NCI-H1694 (cell line): Measurements from ENCODE around the gene MAD1L1.
A peak's percentile ranks its signal among the peaks of the same experiment; 100 is the strongest.

Source experiments
- DNase-seq: peaks from one replicate; lab custom pipeline; 2025; lab: John Stamatoyannopoulos, UW

Gene MAD1L1

GRCh38 chr7:1813394-1814088 lies 419.2 kb downstream of the MAD1L1 start:
- no peak for DNase-seq

GRCh38 chr7:1812509-1813393 lies 420.0 kb downstream of the MAD1L1 start:
- DNase-seq = no peak

GRCh38 chr7:1811850-1812508 lies 420.8 kb downstream of the MAD1L1 start:
- DNase-seq = peak; percentile 47

GRCh38 chr7:1810961-1811849 lies 421.5 kb downstream of the MAD1L1 start:
- peak; percentile 83 for DNase-seq

- DNase-seq = no peak
Observed at GRCh38 chr7:1810521-1810920, 422.2 kb downstream of the MAD1L1 start.

DNA sequence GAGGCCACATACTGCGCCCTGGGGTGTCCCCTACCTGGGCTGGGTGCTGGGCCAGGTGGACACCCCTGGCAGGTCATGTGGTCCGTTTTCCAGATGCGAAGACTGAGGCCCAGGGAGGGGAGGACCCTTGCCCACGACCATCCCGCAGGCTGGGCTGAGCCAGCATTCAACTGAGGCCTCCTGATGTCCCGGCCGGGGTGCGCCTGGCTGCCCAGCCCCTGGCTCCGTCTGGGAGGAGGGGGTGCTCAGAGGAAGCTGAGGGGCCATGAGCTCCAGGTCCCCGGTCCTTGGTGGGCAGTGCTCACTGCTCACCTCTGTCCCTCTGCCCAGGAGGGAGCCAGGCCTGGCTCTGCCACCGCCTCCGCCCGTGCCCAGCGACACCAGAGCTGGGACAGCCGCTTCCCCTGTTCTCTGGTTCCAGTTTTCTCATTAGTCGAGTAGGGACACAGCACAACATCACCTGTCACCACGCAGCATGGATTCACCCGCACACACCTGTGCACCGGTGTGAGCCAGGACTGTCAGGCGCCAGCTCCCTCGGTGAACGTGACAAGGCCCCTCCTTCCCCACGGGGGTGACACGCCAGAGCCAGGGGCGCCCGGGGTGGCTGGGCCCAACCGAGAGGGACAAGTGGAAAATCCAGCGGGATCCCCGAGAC lies 423.0 kb downstream of the MAD1L1 start:
- DNase-seq = no peak

DNA sequence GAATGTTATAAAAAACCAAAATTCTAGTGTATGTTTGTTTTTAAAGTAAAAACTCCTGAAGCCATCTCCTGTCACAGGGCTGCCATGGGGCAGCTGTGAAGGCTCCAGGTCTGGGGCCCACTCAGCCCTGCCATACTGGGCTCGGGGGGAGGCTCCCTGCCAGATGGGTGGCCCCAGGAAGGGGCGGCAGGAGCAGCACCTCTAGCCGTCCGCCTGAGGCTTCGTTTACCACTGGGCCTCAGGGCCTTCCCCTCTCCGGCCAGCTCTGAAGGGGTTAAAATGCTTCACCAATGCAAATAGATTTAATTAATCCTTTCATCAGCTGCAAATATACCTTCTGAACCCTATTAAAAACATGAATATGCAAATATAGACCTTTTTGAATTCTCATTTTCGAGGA lies 423.7 kb downstream of the MAD1L1 start:
- DNase-seq = no peak

GRCh38 chr7:1807821-1808600 lies 424.7 kb downstream of the MAD1L1 start:
- no peak for DNase-seq

DNA sequence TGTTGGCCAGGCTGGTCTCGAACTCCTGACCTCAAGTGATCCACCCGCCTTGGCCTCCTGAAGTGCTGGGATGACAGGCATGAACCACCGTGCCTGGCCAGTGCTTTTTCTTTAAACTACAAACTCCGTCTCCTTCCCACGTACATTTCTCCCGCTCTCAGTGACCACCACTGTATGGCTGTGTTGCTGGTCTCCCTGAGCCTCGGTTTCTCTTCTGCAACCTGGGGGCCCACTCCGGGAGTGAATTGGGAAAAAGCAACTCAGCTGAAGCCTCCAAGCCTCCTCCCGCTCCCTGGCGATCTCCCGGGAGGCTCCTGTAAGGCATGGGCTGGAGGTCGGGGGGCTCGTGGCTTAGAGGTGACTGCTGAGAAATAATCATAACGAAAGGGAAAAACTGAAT lies 426.4 kb downstream of the MAD1L1 start:
- no peak for DNase-seq

GRCh38 chr7:1804310-1804709 lies 428.4 kb downstream of the MAD1L1 start:
- no peak for DNase-seq

- no peak for DNase-seq
Observed at GRCh38 chr7:1802899-1803298, 429.8 kb downstream of the MAD1L1 start.

DNA sequence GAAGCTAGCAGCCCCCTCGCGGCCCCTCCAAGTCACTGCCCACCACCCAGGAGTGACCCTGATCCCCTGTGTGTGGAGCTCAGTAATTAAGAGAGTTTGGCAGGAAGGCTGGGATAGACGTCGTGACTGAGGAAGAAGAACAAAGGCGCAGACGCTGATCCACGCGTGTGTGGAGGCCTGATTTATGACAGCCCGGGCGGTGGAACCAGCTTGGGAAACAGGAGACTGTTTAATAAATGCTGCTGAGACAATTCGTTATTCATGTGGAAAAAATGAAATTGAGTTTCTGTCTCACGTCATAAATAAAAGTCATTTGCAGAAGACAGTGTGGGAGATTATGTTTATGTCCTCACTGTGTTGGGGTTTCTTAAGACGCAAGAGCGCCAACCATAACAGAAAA lies 431.8 kb downstream of the MAD1L1 start:
- no peak for DNase-seq

- DNase-seq = no peak
Observed at GRCh38 chr7:1798191-1798590, 434.6 kb downstream of the MAD1L1 start.

GRCh38 chr7:1794888-1795542 lies 437.7 kb downstream of the MAD1L1 start:
- peak; percentile 19 for DNase-seq

DNA sequence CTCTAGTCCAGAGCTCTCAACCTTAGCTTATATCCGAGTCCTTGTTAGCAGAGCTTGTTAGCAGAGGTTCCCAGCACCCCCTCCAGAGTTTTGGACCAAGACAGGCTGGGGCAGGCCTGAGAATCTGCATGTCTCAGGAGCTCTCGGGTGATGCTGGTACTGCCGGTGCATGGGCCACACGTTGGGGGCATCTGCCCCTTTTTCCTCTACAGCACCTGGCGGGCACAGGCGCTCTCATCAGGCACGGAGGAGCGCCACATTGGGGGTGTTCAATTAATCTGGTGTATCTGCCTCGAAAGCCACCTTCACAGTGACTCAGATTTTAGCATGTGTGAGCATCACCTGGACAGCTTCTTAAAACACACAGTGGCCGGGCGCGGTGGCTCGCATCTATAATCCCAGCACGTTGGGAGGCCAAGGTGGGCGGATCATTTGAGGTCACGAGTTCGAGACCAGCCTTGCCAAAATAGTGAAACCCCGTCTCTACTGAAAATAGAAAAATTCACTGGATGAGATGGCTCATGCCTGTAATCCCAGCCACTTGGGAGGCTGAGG lies 445.0 kb downstream of the MAD1L1 start:
- no peak for DNase-seq

DNA sequence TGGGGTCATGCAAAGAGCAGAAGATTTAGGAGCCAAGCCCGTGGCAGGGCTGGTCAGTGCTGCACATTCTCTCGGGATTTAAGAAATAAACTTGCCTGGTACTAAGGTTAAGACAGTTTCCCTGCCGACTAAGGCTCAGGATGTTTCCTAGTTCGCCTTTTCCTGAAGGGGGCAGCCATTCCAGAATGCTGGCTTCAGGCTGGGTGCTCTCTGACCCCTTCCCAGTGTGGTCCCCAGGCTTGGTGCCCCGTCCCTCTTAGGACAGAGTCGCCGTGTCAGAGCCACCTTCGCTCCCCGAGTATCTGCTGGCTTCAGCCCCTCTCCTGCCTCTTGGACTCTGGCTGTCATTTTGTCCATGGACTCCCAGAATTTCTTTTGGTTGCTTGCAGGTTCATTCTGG lies 445.5 kb downstream of the MAD1L1 start:
- DNase-seq = no peak

DNA sequence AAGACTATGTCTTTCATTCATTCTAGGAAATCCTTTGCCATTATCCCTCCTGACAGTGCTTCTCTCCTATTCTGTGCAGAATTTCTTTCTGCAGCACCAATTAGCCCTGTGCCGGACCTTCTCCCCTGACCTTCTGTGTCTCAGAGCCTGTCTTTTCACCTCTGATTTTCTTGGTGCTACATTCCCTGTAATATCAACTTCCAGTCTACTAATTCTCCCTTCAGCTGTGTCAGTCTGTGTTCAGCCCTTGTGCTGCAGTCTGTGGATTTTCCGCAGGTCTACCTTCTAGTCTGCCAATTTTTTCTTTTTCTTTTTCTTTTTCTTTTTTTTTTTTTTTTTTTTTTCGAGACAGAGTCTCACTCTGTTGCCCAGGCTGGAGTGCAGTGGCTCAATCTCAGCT lies 446.9 kb downstream of the MAD1L1 start:
- DNase-seq = no peak

GRCh38 chr7:1781369-1781768 lies 451.4 kb downstream of the MAD1L1 start:
- DNase-seq = no peak

GRCh38 chr7:1779445-1779844 lies 453.3 kb downstream of the MAD1L1 start:
- no peak for DNase-seq

GRCh38 chr7:1777122-1777521 lies 455.6 kb downstream of the MAD1L1 start:
- no peak for DNase-seq
